Measurements from ENCODE around the gene EMILIN3.

Gene EMILIN3

DNA sequence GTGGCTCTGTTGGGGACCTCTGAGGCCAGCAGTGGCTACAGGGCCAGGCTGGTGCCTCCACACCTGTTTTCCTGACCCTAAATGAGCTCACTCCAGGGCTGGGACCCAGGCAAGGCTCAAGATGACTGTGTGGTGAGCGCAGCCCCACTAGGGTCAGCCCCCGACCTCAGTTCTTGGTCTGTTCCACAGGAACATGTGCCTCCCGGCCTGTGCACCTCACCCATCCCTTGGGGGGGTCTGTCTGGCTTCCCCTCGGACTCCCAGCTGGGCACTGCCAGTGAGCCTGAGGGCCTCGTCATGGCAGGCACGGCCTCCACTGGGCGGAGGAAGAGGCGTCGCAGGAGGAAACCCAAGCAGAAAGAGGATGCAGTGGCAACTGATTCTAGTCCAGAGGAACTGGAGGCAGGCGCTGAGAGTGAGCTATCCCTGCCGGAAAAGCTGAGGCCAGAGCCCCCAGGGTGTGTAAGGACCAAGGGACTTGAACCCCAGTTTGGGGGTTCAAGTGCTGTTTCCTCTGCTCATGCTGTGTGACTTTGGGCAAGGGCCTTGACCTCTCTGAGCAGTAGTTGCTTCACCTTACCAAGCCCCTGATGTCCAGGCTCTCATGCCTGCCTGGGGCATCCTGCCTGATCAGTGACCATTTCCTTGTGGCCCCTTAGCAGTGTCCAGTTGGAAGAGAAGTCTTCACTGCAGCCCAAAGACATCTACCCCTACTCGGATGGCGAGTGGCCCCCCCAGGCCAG is 18.0 kb downstream of the EMILIN3 start:
- no peak for DNase-seq (ENCODE audit: low read depth)
- no peak overlapping the region for H3K4me3 ChIP-seq (ENCODE audit: low read length)
- TF ChIP-seq, protein P1, sequence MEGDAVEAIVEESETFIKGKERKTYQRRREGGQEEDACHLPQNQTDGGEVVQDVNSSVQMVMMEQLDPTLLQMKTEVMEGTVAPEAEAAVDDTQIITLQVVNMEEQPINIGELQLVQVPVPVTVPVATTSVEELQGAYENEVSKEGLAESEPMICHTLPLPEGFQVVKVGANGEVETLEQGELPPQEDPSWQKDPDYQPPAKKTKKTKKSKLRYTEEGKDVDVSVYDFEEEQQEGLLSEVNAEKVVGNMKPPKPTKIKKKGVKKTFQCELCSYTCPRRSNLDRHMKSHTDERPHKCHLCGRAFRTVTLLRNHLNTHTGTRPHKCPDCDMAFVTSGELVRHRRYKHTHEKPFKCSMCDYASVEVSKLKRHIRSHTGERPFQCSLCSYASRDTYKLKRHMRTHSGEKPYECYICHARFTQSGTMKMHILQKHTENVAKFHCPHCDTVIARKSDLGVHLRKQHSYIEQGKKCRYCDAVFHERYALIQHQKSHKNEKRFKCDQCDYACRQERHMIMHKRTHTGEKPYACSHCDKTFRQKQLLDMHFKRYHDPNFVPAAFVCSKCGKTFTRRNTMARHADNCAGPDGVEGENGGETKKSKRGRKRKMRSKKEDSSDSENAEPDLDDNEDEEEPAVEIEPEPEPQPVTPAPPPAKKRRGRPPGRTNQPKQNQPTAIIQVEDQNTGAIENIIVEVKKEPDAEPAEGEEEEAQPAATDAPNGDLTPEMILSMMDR (IDR thresholded peaks at IDR 0.05; ENCODE audit: insufficient read depth, low read depth, low read length, missing control alignments): no peak

DNA sequence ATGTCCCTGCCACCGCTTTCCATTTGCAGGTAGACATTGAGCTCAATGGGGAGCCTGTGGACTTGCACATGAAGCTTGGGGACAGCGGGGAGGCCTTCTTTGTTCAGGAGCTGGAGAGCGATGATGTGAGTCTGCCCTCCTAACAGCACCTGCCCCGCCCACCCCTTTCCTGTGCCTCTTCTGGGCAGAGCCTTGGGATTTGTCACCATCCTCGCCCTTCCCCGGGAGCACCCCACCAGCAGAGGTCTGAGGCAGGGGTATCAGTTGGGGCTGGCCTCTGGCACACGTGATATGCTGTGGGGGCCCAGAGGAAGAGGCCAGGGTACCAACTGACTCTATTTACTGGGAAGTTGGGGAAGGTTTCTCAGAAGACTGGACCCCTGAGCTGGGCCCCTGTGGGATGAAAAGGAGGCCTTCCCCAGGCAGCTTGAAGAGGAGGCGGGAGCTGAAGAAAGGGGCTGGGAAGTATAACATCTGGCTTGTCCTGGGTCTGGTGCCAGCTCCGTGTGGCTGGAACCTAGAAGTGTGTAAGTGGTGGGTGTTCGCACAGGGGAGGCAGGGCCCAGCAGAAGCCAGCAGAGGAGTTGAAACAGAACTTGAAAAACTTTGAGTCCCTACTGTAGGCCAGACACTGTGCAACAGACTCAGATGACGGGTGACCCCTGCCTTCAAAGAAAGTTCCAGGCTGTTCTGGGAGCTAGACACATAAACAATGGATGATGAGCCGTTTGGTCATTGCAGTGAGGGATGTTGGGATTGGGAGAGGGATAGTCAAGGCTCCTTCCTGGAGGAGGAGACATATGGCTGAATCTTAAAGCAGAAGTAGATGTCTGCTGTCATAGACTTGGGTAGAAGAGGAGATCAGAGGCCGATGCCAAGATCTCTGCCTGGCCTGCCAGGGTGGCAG is 18.8 kb downstream of the EMILIN3 start:
- TF ChIP-seq, protein P1 (IDR thresholded peaks at IDR 0.05; ENCODE audit: insufficient read depth, low read depth, low read length, missing control alignments): no peak
- DNase-seq (ENCODE audit: low read depth): no peak

DNA sequence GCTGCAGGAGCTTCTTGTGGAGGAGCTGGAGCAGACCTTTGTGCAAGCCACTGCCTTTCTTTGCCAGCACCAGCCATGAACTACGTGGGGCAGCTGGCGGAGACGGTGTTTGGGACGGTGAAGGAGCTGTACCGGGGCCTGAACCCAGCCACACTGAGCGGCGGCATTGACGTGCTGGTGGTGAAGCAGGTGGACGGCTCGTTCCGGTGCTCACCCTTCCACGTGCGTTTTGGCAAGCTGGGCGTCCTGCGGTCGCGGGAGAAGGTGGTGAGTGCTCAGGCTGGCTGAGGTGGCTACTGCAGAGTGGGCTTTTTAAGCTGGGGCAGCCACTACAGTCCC is 20.9 kb downstream of the EMILIN3 start:
- no peak overlapping the region for H3K4me3 ChIP-seq (ENCODE audit: low read length)
- no peak for DNase-seq (ENCODE audit: low read depth)
- TF ChIP-seq, protein P1 (IDR thresholded peaks at IDR 0.05; ENCODE audit: insufficient read depth, low read depth, low read length, missing control alignments): no peak

More for the DNA sequence above, 18.8 kb downstream of the EMILIN3 start:
- H3K4me3 ChIP-seq (ENCODE audit: low read length): no peak overlapping the region

DNA sequence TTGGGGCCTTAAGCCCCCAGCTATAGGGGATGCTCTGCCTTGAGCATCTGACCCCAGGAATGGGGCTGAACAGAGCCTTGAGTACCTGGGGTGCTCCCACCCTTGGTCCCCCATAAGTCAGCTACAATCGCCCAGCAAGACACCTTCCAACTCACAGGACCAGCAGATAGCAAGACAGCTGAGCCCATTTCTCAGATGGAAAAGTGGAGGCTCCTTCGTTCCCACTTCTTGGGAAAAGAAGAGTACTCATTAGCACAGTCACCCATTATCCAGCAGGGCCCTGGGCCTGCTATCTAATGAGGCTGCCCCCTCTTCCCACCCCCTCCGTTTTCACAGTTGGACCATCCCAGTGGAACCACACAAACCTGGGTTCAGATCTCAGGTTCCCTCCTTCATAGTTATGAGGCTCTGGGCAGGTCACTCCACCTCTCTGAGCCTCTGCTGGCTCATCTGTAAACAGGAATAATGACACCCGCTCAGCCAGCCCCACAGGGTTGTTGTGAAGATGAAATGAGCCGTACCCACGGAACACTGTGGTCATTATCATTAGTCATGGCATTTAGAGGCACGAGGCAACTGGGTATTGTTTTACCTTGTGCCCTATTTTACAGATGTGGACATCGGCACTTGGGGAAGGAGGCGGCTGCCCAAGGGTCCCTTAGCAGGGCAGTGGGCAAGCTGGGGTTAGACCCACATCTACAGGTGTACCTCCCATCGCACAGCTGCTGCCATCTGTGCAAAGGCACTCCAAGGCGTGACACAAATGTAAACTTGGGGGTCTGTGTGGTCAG is 21.5 kb downstream of the EMILIN3 start:
- H3K4me3 ChIP-seq (ENCODE audit: low read length): no peak overlapping the region
- TF ChIP-seq, protein P1 (IDR thresholded peaks at IDR 0.05; ENCODE audit: insufficient read depth, low read depth, low read length, missing control alignments): no peak

DNA sequence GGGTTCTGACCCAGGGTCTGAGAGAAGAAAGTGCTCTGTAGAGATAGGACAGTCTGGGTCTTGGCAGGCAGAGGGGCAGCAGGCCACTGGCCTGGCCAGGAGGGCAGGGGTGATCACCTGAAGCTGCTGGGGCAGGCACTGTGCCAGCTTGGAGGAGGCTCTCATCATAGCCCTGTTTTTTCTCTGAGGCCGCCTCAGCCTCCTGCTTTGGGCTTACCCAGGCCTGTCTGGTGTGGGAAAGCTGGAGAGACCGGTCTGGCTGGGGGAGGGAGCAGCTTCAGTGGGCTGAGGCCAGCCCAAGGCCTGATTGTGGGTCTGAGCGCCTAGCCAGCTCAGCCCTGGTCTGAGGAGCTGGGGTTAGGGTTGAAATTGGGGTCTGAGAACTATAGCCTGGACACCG is 22.1 kb downstream of the EMILIN3 start:
- H3K4me3 ChIP-seq (ENCODE audit: low read length): no peak overlapping the region
- TF ChIP-seq, protein P1 (IDR thresholded peaks at IDR 0.05; ENCODE audit: insufficient read depth, low read depth, low read length, missing control alignments): no peak
- peak; percentile 77 for DNase-seq (ENCODE audit: low read depth)

More for the DNA sequence above, 21.5 kb downstream of the EMILIN3 start:
- peak; percentile 52 for DNase-seq (ENCODE audit: low read depth)

DNA sequence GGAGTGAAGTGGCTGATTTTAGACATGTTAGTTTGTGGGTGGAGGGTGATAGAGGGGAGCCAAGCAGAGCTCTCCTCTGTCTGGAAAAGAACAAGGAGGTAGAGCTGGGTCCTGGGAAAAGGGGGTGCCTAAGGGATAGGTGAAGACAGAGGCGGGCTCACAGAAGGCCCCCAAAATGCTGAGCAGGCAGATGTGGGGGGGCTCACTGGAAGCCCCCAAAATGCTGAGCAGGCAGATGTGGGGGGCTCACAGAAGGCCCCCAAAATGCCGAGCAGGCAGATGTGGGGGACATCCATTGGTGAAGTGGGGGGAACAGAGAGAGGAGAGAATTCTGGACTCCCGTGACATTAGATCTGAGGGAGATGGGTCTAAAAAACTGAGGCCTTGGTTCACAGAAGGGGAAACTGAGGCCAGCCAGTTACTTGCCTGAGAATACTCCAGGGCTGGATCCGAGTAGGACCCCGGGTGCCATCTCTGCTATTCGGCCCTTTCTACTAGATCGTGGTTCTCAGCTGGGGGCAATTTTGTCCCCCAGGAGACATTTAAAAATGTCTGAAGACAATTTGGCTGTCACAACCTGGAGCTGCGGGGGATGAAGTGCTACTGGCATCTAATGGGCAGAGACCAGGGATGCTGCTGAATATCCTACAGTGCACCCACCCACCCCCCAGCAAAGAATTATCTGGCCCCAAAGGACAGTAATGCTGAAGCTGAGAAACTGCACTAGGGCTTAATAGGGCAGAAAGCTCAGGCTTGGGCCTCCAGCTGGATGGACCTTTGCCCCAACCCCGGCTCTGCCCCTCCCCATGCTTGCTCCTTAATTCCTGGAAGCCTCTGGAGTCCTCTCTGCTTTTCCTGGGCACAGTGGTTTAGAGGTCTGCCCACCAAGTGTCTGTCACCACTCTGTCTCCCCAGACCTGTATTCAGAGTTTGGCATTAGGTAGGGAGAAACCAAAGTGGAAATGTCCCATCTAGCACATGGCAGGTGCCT is 23.8 kb downstream of the EMILIN3 start:
- no peak for DNase-seq (ENCODE audit: low read depth)
- TF ChIP-seq, protein P1 (IDR thresholded peaks at IDR 0.05; ENCODE audit: insufficient read depth, low read depth, low read length, missing control alignments): no peak
- no peak overlapping the region for H3K4me3 ChIP-seq (ENCODE audit: low read length)

All from epithelial cell of esophagus (primary cell).